ENCODE measurements around the gene PDE6A.

DNA sequence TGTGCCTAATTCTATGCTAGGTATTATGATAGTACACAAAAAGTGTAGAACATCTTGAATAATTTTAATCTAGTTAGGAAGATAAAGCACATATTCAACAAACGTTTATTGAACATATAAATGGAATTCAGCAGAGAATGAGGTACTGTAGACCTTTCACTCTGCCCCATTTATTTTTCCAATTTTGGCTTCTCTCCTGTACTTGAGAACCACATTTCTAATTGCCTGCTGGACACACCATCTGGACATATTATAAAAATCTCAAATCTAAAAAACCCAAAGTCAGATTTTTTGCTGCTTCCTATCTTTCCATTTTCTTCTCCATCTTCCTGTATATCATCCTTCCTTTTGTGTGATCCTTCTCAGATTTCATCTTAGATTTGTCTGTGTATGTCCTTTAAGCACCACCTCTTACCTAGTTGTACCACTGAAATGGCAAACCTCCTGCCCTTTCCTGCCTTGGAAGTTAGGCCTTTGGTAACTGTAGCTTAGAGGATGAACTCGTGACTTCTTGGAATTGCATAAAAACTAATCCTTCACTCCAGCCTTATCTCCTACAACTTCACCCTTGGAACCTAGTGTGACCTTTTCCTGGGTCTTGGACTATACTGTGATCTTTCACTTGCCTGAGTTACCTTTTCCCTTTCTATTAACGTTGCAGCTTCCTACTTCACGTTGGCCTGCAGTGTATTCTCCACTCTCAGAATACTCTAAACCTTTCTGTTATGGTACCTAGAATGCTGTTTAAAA is 24.8 kb upstream of the PDE6A start:
- TF ChIP-seq POLR2A (IDR thresholded peaks at IDR 0.05; ENCODE audit: low read depth): no peak
- TF ChIP-seq, protein P1, sequence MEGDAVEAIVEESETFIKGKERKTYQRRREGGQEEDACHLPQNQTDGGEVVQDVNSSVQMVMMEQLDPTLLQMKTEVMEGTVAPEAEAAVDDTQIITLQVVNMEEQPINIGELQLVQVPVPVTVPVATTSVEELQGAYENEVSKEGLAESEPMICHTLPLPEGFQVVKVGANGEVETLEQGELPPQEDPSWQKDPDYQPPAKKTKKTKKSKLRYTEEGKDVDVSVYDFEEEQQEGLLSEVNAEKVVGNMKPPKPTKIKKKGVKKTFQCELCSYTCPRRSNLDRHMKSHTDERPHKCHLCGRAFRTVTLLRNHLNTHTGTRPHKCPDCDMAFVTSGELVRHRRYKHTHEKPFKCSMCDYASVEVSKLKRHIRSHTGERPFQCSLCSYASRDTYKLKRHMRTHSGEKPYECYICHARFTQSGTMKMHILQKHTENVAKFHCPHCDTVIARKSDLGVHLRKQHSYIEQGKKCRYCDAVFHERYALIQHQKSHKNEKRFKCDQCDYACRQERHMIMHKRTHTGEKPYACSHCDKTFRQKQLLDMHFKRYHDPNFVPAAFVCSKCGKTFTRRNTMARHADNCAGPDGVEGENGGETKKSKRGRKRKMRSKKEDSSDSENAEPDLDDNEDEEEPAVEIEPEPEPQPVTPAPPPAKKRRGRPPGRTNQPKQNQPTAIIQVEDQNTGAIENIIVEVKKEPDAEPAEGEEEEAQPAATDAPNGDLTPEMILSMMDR (IDR thresholded peaks at IDR 0.05): no peak
